GM18870 (cell line): ENCODE measurements around the gene OR4K15.
"Not testable (repeated sequence)": the region's sequence is repeated elsewhere in the genome, so short reads cannot be mapped to it uniquely, and the experiment has no call there.

Experiments
- ATAC-seq: cut with Tn5 transposase; IDR thresholded peaks from one replicate; pipeline ENCODE4 v1.9.1; 2021; ENCODE audit warnings: moderate library complexity; ENCODE audit not compliant: unreplicated experiment

The OR4K15 gene, protein sequence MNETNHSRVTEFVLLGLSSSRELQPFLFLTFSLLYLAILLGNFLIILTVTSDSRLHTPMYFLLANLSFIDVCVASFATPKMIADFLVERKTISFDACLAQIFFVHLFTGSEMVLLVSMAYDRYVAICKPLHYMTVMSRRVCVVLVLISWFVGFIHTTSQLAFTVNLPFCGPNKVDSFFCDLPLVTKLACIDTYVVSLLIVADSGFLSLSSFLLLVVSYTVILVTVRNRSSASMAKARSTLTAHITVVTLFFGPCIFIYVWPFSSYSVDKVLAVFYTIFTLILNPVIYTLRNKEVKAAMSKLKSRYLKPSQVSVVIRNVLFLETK

DNA sequence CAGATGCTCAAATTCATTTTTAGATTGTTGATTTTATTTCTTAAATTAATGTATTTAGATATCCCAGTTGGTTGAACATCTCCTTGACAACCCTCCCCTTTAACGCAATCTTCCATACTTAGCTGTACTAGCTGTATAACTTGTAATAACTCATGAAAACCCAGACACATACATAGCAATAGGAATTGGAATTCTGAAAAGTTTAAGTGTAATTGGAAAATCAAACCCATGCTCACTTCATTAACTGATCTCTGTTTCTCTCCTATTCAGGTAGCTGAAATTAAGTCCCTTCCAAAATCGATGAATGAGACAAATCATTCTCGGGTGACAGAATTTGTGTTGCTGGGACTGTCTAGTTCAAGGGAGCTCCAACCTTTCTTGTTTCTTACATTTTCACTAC lies at the start of gene OR4K15:
OR4K15 (plus strand) TSS at position 301 of the 400 bp plus-strand sequence; CDS start at position 301, 0 bp downstream.
- ATAC-seq = no peak

DNA sequence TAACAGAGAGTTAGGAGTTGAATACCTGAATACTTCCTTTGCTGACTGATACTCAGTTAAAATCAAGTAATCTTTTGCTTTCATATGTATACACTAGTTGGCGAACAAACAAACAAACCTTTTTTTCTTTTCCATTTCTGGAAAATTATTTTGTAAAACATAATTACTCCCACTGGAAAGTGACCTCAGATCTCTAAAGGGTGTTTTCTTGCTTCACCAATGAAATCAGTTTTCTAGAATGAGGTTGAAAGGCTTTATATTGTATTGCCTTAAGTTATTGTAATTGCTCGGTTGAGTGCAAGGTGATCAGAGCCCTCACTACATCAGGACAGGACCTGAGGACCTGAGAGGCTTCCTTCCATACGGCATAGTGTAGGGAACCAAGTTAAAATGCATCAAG lies 44.8 kb upstream of the OR4K15 start, which contains the start of gene OR4K1:
OR4K1 (plus strand) TSS at position 301 of the 400 bp plus-strand sequence. CDS start 4,750 bp downstream, outside the sequence.
- ATAC-seq = no peak

DNA sequence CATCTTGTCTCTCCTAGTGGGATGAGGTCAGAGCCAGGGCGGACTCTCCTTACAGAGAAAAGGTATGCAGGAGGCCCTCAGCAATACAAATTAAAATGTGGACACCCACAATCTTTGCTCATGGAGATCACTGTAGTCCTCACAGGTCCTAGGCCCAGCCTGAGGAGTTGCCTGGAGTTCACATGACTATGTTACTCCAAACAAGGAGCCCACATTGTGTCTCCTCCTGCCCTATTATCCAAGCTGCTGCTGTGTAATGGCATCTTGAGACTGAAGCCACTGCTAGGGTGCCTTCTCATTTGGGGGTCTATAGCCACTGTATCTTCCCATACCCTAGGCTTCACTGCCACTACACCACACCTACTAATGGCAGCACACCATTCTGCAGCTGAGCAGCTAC lies 33.7 kb upstream of the OR4K15 start:
- no peak for ATAC-seq

DNA sequence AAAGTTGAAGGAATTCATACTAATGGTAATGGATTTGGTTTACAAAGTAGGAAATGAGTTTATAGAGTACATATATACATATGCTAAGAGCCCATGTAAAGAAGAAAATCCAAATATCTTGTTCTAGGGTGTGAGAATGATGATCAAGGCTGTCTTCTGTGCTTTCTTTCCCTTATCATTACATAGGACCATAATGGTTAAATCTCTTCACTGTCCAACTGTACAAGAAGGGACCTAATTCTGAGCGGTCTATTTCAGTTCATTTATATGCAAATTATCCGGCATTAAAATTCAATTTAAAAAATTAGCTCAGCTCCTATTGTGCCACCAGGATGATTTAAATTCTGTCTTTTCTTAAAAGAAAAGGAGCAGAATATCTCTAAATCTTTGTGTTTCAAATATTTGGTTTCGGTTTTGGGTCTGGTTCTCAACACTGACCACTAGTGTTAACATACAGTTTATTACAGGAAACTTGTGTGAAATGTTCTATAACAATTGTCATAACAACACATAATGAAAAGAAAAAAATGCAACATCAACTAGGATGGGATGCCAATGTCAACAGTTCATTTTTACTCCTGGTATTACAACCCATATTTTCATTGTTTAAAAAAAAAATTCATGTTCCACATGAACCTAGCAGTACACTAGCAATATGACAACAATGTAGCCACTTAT lies 27.8 kb upstream of the OR4K15 start:
- no peak for ATAC-seq

DNA sequence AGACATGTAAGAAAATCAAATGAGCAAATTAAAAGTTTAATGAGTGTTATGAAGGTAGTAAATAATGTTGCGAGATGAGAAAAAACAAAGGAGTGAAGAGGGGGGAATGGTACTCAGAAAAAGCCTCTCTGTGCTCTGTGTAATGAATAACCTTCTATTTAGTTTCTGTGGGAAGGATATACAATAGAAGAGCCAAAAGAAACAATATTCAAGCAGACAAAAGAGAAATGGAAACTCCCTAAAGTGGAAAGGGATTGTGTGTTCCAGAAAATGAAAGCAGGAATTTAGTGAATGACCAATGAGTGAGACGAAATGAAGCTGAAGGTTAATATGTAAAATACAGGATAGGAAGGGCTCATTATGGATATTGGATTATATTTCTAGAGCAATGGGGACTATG lies 26.2 kb upstream of the OR4K15 start:
- no peak for ATAC-seq

DNA sequence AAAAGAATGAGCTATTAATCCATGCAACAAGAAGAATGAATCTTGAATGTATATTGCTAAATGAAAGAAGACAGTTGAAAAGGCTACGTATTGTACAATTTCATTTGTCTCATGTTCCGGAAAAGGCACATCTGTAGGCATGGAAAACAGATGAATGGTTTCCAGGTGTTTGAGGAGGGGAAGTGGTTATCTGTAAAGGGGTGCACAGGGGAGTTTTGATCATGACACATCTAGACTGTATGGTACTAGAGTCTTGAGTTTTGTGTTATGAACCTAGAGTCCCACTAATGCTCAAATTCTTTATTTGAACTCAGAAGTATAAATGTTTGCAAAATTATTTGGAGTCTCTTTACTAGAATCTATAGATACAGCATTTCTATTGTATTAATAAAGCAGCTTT lies 5.7 kb upstream of the OR4K15 start:
- not testable (repeated sequence) for ATAC-seq

DNA sequence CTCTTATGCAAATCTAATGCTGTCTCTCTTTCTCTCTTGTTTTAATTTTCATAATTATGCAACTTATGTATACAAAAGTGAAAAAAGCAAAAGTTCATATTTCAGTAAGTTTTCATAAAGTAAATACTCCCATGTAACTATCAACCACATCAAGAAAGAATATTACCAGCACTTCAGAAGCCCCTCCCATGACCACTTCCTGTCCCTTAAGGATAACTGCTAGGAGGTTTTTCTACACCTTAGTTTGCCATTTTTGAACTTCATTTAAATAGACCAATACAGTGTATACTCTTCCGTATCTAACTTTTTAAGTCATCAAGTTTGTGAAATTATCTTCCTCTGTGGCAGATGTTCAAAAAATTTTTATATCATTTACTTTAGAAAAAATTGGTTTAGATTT lies 547 bp upstream of the OR4K15 start:
- ATAC-seq = no peak

DNA sequence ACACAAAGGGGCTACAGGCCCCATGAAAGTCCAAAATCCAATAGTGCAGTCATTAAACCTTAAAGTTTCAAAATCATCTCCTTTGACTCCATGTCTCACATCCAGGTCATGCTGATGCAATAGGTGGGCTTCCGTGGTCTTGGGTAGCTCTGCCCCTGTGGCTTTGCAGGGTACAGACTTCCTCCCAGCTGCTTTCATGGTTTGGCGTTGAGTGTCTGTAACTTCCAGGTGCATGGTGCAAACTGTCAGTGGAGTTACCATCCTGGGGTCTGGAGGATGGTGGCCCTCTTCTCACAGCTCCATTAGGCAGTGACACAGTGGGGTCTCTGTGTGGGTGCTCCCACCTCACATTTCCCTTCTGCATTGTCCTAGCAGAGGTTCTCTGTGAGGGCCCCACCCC lies 18.0 kb downstream of the OR4K15 start:
- ATAC-seq = no peak

DNA sequence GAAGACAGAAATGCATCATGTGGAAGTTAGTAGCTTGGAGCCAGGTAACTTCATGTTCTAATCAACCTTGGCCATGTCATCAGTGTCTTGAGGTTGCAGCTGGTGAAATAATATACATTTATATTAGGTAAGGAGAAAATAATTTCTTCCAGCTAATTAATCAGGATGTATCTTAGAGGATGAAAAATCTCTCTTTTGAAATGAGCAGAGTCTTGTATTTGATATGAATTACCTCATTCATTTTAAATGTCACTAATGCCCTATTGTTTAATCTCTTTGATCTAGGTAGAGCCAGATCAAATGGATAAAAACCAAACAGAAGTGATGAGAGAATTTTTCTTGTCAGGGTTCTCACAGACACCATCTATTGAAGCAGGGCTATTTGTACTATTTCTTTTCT lies 26.5 kb downstream of the OR4K15 start, which contains the start of gene OR4Q2:
OR4Q2 (plus strand) TSS at position 301 of the 400 bp plus-strand sequence.
- no peak for ATAC-seq

DNA sequence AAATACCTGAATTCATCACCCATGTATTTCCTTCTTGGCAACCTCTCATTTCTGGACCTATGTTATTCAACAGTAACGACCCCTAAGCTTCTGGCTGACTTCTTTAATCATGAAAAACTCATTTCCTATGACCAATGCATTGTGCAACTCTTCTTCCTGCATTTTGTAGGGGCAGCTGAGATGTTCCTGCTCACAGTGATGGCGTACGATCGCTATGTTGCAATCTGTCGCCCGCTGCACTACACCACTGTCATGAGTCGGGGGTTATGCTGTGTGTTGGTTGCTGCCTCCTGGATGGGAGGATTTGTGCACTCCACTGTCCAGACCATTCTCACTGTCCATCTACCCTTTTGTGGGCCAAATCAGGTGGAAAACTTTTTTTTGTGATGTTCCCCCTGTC lies 26.9 kb downstream of the OR4K15 start:
- ATAC-seq = no peak

DNA sequence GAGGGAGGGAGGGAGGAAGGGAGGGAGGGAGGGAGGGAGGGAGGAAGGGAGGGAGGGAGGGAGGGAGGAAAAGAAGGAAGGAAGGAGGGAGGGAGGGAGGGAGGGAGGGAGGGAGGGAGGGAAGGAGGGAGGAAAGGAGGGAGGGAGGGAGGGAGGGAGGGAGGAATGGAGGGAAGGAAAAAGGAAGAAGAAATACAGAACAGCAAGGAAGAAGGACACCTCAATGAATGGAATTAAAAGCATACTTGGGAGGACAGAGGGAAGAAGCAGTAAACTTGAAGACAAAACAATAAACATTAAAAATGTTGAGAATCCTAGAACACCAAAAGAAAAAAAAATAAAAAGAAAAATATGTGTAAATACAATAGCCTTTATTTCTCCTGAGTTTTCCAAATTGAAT lies 32.8 kb downstream of the OR4K15 start:
- no peak for ATAC-seq

DNA sequence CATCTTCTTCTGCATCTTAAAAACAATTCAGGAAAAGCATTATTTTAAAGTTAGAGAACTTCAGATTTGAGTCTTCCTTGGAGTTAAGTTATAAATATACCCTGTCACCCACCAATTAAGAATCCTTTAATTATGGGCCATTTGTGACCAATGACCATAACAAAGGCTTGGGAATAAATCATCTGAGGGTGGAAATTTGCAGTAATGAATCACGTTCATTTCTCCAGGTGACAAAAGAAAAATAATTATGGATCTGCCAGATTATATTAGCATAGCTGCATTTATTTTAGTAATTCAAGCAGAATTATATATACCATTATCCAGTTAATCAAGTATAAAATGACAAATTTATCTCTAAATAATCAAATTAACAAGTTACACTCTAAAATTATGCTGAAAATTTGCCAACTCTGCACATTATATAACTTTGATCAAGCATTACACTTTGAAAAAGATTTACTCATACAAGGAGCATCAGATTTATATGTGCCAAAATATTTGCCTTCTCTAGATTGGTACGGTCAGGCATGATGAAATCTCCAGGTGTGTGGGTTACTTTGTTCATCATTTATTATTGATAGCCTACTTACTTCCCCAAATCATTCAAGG lies 44.0 kb downstream of the OR4K15 start, which contains the start of gene OR4K14:
OR4K14 (minus strand) TSS at position 51 of the 609 bp plus-strand sequence. CDS start 4,114 bp downstream, outside the sequence.
- no peak for ATAC-seq
